Endothelial cell of umbilical vein (primary cell): ENCODE data around the gene EMP2. TPM values are rescaled to one million over a fixed set of nuclear protein-coding genes. Genes with fewer than 3 reads are reported as not detected.

Source experiments
- BruUV-seq: library from RNA; stranded (reverse); fragments of 400-500 nt; replicated peaks from 2 replicates; lab custom pipeline; 2021; lab: Mats Ljungman, UMichigan
- CTCF ChIA-PET: fragments of 300-600, 350-600 bp; sonication (Branson Sonifier 250); formaldehyde crosslinking; loops from one replicate; lab custom pipeline; 2021; ENCODE audit warnings: antibody characterized with exemption, inconsistent platforms; lab: Charles Lee
- POLR2A ChIA-PET: fragments of 300-600, 350-600 bp; sonication (Branson Sonifier 250); formaldehyde crosslinking; loops from one replicate; lab custom pipeline; 2021; ENCODE audit warnings: antibody characterized with exemption, inconsistent platforms; lab: Charles Lee
- DNase-seq: peaks from one replicate; pipeline ENCODE4 v3.0.0-alpha.2; 2011; ENCODE audit warnings: low read depth, low spot score
- FAIRE-seq: peaks from 2 replicates; lab custom pipeline; 2011; peaks lifted over from hg19 to GRCh38; lab: Jason Lieb, UNC
- H2AFZ ChIP-seq: 2 replicates; pipeline ENCODE4 v1.6.0; 2012; ENCODE audit warnings: low read depth, low read length, control low read depth, inconsistent platforms
- H3K27ac ChIP-seq: 2 replicates; pipeline ENCODE4 v1.5.1; 2011; ENCODE audit warnings: low read depth, mild to moderate bottlenecking, control low read depth, low read length, moderate library complexity; ENCODE audit not compliant: insufficient read depth
- H3K27me3 ChIP-seq, 2 experiments: 2 replicates each; pipeline versions ENCODE4 v1.6.0 to v1.6.1; 2011; ENCODE audit warnings: low read length in 2 of 2, mixed read lengths in 1 of 2; ENCODE audit not compliant: control insufficient read depth in 2 of 2, insufficient read depth in 2 of 2
- H3K36me3 ChIP-seq, 2 experiments: 2 replicates in 1 of 2; 3 replicates in 1 of 2; pipeline ENCODE4 v1.5.1; 2011; ENCODE audit warnings: low read length in 2 of 2, mild to moderate bottlenecking in 1 of 2, moderate library complexity in 1 of 2; ENCODE audit not compliant: control insufficient read depth in 2 of 2, insufficient read depth in 2 of 2; ENCODE audit errors: extremely low read depth in 1 of 2
- H3K4me1 ChIP-seq: 3 replicates; pipeline ENCODE4 v1.5.1; 2011; ENCODE audit warnings: mild to moderate bottlenecking, low read length; ENCODE audit not compliant: control insufficient read depth, insufficient read depth; ENCODE audit errors: extremely low read depth
- H3K4me2 ChIP-seq: 2 replicates; pipeline ENCODE4 v1.6.1; 2011; ENCODE audit warnings: low read length, control low read depth, mixed read lengths; ENCODE audit not compliant: insufficient read depth
- H3K4me3 ChIP-seq, 3 experiments: fragments of 200-600 bp in 1 of 3; sonication (generic), shearing (Covaris generic) in 1 of 3; replicated peaks in 1 of 3; 2 replicates each; pipeline ENCODE4 v1.5.1; 2011 to 2016; ENCODE audit warnings: control low read depth in 3 of 3, low read length in 3 of 3, mild to moderate bottlenecking in 2 of 3, inconsistent platforms in 1 of 3, low read depth in 1 of 3, moderate library complexity in 1 of 3; ENCODE audit not compliant: insufficient read depth in 1 of 3
- H3K79me2 ChIP-seq: 2 replicates; pipeline ENCODE4 v1.6.0; 2012; ENCODE audit warnings: low read length, inconsistent platforms; ENCODE audit not compliant: control insufficient read depth, insufficient read depth
- H3K9ac ChIP-seq: replicated peaks from 2 replicates; pipeline ENCODE3; 2011; ENCODE audit warnings: low read length, control low read depth; ENCODE audit not compliant: insufficient read depth; ENCODE audit errors: extremely low read depth
- H3K9me1 ChIP-seq: replicated peaks from 3 replicates; pipeline ENCODE4 v1.6.0; 2011; ENCODE audit warnings: mild to moderate bottlenecking, low read length; ENCODE audit not compliant: control insufficient read depth, insufficient read depth; ENCODE audit errors: extremely low read depth
- H3K9me3 ChIP-seq: replicated peaks from 2 replicates; pipeline ENCODE4 v1.5.1; 2012; ENCODE audit warnings: low read length, inconsistent platforms; ENCODE audit not compliant: control insufficient read depth, insufficient read depth
- H4K20me1 ChIP-seq: replicated peaks from 2 replicates; pipeline ENCODE3; 2011; ENCODE audit warnings: mild to moderate bottlenecking, low read length; ENCODE audit not compliant: control insufficient read depth, insufficient read depth; ENCODE audit errors: extremely low read depth
- CTCF ChIP-seq, 2 donors: IDR thresholded peaks; 1 replicate in 1 of 2; 2 replicates in 1 of 2; pipeline ENCODE4 v1.5.1; 2011; ENCODE audit warnings: low read length in 2 of 2, mild to moderate bottlenecking in 2 of 2, moderate library complexity in 2 of 2, control low read depth in 1 of 2, inconsistent platforms in 1 of 2, low read depth in 1 of 2; ENCODE audit not compliant: insufficient read depth in 1 of 2; ENCODE audit errors: extremely low read depth in 1 of 2
- EZH2 ChIP-seq: IDR thresholded peaks from 2 replicates; pipeline ENCODE4 v1.6.1; 2012; ENCODE audit warnings: borderline replicate concordance, low read depth, mild to moderate bottlenecking, moderate library complexity, low read length, inconsistent platforms; ENCODE audit not compliant: severe bottlenecking
- FOS ChIP-seq: IDR thresholded peaks from 2 replicates; pipeline ENCODE4 v1.6.1; 2011; ENCODE audit warnings: mild to moderate bottlenecking, low read length, moderate library complexity, borderline replicate concordance; ENCODE audit not compliant: insufficient read depth
- GATA2 ChIP-seq: IDR thresholded peaks from 2 replicates; pipeline ENCODE4 v1.7.0; 2011; ENCODE audit warnings: low read depth, mild to moderate bottlenecking, moderate library complexity, mixed read lengths, low read length; ENCODE audit not compliant: insufficient read length, insufficient read depth
- JUN ChIP-seq: IDR thresholded peaks from 2 replicates; pipeline ENCODE4 v1.6.1; 2011; ENCODE audit warnings: borderline replicate concordance, low read depth; ENCODE audit not compliant: insufficient read length, insufficient read depth
- MYC ChIP-seq: IDR thresholded peaks from one replicate; pipeline ENCODE4 v1.6.1; 2011; ENCODE audit warnings: mild to moderate bottlenecking, low read depth, low read length
- POLR2A ChIP-seq: IDR thresholded peaks from 2 replicates; pipeline ENCODE4 v1.6.1; 2012; ENCODE audit warnings: low read depth, mild to moderate bottlenecking, control low read depth, low read length
- POLR2AphosphoS5 ChIP-seq: IDR thresholded peaks from 2 replicates; pipeline ENCODE4 v1.6.1; 2012; ENCODE audit warnings: low read depth, mild to moderate bottlenecking, control low read depth, low read length, moderate library complexity; ENCODE audit not compliant: insufficient read depth
- dilution Hi-C: fragments of 300-500 bp; cut with MboI; formaldehyde crosslinking; loops from one replicate; pipeline ENCODE4 v1.15.0; 2019; ENCODE audit warnings: low sequenced_read_pairs; ENCODE audit not compliant: extremely low pct_ligation_motif_present
- intact Hi-C: fragments of 100-400 bp; cut with micrococcal nuclease; formaldehyde crosslinking; loops from one replicate; pipeline ENCODE4 v1.10.0; 2022
- polyA plus RNA-seq, 4 experiments: library from polyadenylated mRNA; depleted of rRNA in 3 of 4; stranded (reverse) in 3 of 4; unstranded in 1 of 4; fragments of >200 nt; gene quantifications; 2 replicates each; pipeline versions ENCODE4 v1.2.1 to v1.2.3, GENCODE V29; 2011 to 2012; ENCODE audit warnings: missing spikeins in 1 of 4
- total RNA-seq: library from RNA; stranded (reverse); gene quantifications from 2 replicates; pipeline ENCODE4 v1.2.3, GENCODE V29; 2021
- TF ChIP-seq, protein P1 (sequence below): IDR thresholded peaks from 2 replicates; pipeline ENCODE4 v1.6.1; 2011; ENCODE audit not compliant: insufficient read depth, insufficient read length

EMP2 gene
- total and polyA plus RNA-seq, 2 donors (not counting 3 experiments of a cell fraction or from before 2014, with no cell fraction given) = 19.0 to 25.5 TPM

DNA sequence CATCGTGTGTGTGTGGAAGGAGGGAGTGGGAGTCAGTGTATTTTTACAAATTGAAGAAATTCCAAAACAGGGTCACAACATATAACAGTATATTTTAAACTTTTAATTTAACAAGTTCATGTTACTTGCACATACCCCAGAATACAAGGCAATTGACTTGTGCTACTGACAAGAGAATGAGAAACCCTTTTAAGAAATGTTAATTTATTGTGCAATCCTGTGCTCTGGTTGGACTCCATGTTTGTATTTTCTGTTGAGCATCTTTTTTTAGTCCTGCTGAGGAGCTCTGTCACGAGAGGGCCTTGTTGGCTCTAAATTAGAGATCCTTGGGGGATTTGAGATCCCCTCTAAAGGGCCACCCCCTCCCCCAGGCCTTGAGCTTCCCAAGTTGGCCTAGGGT, 1.1 kb upstream of the EMP2 start:
- ChIA-PET CTCF (interaction anchor here (1.5 to 1.8 kb wide), 2 partner anchors 16 to 59 kb away, joined by 8 to 9 read pairs; no protein-coding TSS in a partner anchor), POLR2A (no interaction called here)
- no peak overlapping the region for H2AFZ ChIP-seq
- DNase-seq = no peak
- dilution Hi-C loops = no loop called here
- no TSS peak for BruUV-seq
- no peak overlapping the region for H3K27ac ChIP-seq
- TF ChIP-seq CTCF (IDR thresholded peaks at IDR 0.05; ENCODE audit: extremely low read depth in 1 of 2, insufficient read depth in 1 of 2, low read depth in 1 of 2, low read length in 2 of 2) (no peak), JUN (no peak), POLR2AphosphoS5 (no peak), MYC (no peak), FOS (no peak), EZH2 (no peak), POLR2A (no peak), GATA2 (no peak)
- TF ChIP-seq, protein P1, sequence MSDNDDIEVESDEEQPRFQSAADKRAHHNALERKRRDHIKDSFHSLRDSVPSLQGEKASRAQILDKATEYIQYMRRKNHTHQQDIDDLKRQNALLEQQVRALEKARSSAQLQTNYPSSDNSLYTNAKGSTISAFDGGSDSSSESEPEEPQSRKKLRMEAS = no peak
- intact Hi-C loops = no loop called here
- no peaks in the 10 kb centered on the region for H4K20me1 ChIP-seq
- H3K4me3 ChIP-seq = no peak overlapping the region
- H3K4me2 ChIP-seq = no peak overlapping the region
- peaks cover 6 to 12% of the 10 kb centered on the region in 2 experiments for H3K27me3 ChIP-seq
- FAIRE-seq = no peak
- no peaks in the 10 kb centered on the region for H3K9me1 ChIP-seq
- H3K36me3 ChIP-seq = no peaks in the 10 kb centered on the region
- no peaks in the 10 kb centered on the region for H3K9me3 ChIP-seq
- H3K9ac ChIP-seq = no peak overlapping the region
- no peaks in the 10 kb centered on the region for H3K79me2 ChIP-seq
- peaks cover 3% of the 10 kb centered on the region for H3K4me1 ChIP-seq
